HepG2 (cell line): ENCODE data around the gene VGF. TPM values are rescaled to one million over a fixed set of nuclear protein-coding genes. Genes with fewer than 3 reads are reported as not detected.
A peak's percentile ranks its signal among the peaks of the same experiment; 100 is the strongest.

Experiments
- ATF5 ChIP-seq: sonication (generic); formaldehyde crosslinking; IDR thresholded peaks from 2 replicates; pipeline ENCODE4 v1.4.0; 2020; ENCODE audit warnings: mild to moderate bottlenecking, low read depth, missing genetic modification reagents
- CBX5 ChIP-seq: sonication (generic); formaldehyde crosslinking; IDR thresholded peaks from 2 replicates; pipeline ENCODE4 v1.4.0; 2020; ENCODE audit warnings: missing genetic modification reagents, borderline replicate concordance
- FOSL2 ChIP-seq: sonication (generic); formaldehyde crosslinking; IDR thresholded peaks from 2 replicates; pipeline ENCODE4 v1.4.0; 2020; ENCODE audit warnings: missing genetic modification reagents
- HOXD1 ChIP-seq: sonication (generic); formaldehyde crosslinking; IDR thresholded peaks from 2 replicates; pipeline ENCODE4 v1.5.0; 2020; ENCODE audit warnings: missing genetic modification reagents
- KLF16 ChIP-seq, 2 experiments: sonication (generic) in 1 of 2; formaldehyde crosslinking in 1 of 2; IDR thresholded peaks; 2 replicates each; pipeline versions ENCODE4 v1.6.1 to v1.8.0; 2016 to 2023; ENCODE audit warnings: missing genetic modification reagents in 2 of 2, missing compliant biosample characterization in 1 of 2
- KLF9 ChIP-seq: IDR thresholded peaks from 2 replicates; pipeline ENCODE4 v1.6.1; 2016; ENCODE audit warnings: low read depth
- MAF1 ChIP-seq: sonication (generic); formaldehyde crosslinking; IDR thresholded peaks from 2 replicates; pipeline ENCODE4 v1.5.0; 2020; ENCODE audit warnings: missing genetic modification reagents, borderline replicate concordance
- MEIS2 ChIP-seq: sonication (generic); formaldehyde crosslinking; IDR thresholded peaks from 2 replicates; pipeline ENCODE4 v1.9.0; 2021; ENCODE audit warnings: mild to moderate bottlenecking, missing genetic modification reagents
- PATZ1 ChIP-seq: sonication (generic); formaldehyde crosslinking; IDR thresholded peaks from 2 replicates; pipeline ENCODE4 v1.4.0; 2020; ENCODE audit warnings: missing genetic modification reagents
- POLR2G ChIP-seq: fragments of 200-400 bp; formaldehyde crosslinking; IDR thresholded peaks from 2 replicates; pipeline ENCODE4 v1.6.1; 2018; ENCODE audit warnings: mild to moderate bottlenecking, low read depth, low read length, moderate library complexity
- PRDM15 ChIP-seq: sonication (generic); formaldehyde crosslinking; IDR thresholded peaks from 2 replicates; pipeline ENCODE4 v1.4.0; 2020; ENCODE audit warnings: missing genetic modification reagents
- SCMH1 ChIP-seq: sonication (generic); formaldehyde crosslinking; IDR thresholded peaks from 2 replicates; pipeline ENCODE4 v1.9.0; 2021; ENCODE audit warnings: missing genetic modification reagents, mild to moderate bottlenecking, borderline replicate concordance
- SNAI1 ChIP-seq: sonication (generic); formaldehyde crosslinking; IDR thresholded peaks from 2 replicates; pipeline ENCODE4 v1.5.0; 2020; ENCODE audit warnings: mild to moderate bottlenecking, missing genetic modification reagents, borderline replicate concordance
- SYNCRIP ChIP-seq: fragments of 200-400 bp; formaldehyde crosslinking; IDR thresholded peaks from 2 replicates; pipeline ENCODE4 v1.6.1; 2018; ENCODE audit warnings: mild to moderate bottlenecking, low read depth, low read length; ENCODE audit not compliant: insufficient read depth
- ZBTB1 ChIP-seq: sonication (generic); formaldehyde crosslinking; IDR thresholded peaks from 2 replicates; pipeline ENCODE4 v1.4.0; 2020; ENCODE audit warnings: missing genetic modification reagents, borderline replicate concordance
- ZBTB20 ChIP-seq: sonication (generic); formaldehyde crosslinking; IDR thresholded peaks from 2 replicates; pipeline ENCODE4 v1.8.1; 2023; ENCODE audit warnings: missing genetic modification reagents, low read depth, mild to moderate bottlenecking, borderline replicate concordance
- ZBTB21 ChIP-seq: sonication (generic); formaldehyde crosslinking; IDR thresholded peaks from 2 replicates; pipeline ENCODE4 v1.4.0; 2020; ENCODE audit warnings: missing genetic modification reagents
- ZNF354B ChIP-seq: sonication (generic); formaldehyde crosslinking; IDR thresholded peaks from 2 replicates; pipeline ENCODE4 v1.8.0; 2022; ENCODE audit warnings: mild to moderate bottlenecking, missing genetic modification reagents
- ZNF414 ChIP-seq: sonication (generic); formaldehyde crosslinking; IDR thresholded peaks from 2 replicates; pipeline ENCODE4 v1.5.0; 2020; ENCODE audit warnings: missing genetic modification reagents
- ZNF607 ChIP-seq: sonication (generic); formaldehyde crosslinking; IDR thresholded peaks from 2 replicates; pipeline ENCODE4 v1.5.1; 2020; ENCODE audit warnings: missing genetic modification reagents, mild to moderate bottlenecking, borderline replicate concordance
- ZUFSP ChIP-seq: sonication (generic); formaldehyde crosslinking; IDR thresholded peaks from 2 replicates; pipeline ENCODE4 v1.9.0; 2021; ENCODE audit warnings: missing genetic modification reagents, mild to moderate bottlenecking, borderline replicate concordance
- polyA plus RNA-seq, 8 experiments: library from polyadenylated mRNA; depleted of rRNA in 3 of 8; stranded (reverse) in 7 of 8; unstranded in 1 of 8; fragments of >200 nt; fragmentation: Illumina TruSeq in 4 of 8; extraction: Trizol in 4 of 8; gene quantifications; 2 replicates each; pipeline versions ENCODE4 v1.2.1 to v1.2.3, GENCODE V29; 2011 to 2016; ENCODE audit warnings: low read depth in 4 of 8, missing spikeins in 1 of 8, mixed read lengths in 1 of 8; ENCODE audit not compliant: insufficient read depth in 1 of 8
- total RNA-seq, 5 experiments: library from RNA; depleted of rRNA; stranded (reverse); fragments of >200 nt; fragmentation: Illumina TruSeq; extraction: Trizol; gene quantifications; 2 replicates each; pipeline ENCODE4 v1.2.3, GENCODE V29; 2016; ENCODE audit warnings: low read depth in 1 of 5

Gene VGF
- total and polyA plus RNA-seq, 2 of the 13 experiments (the other 11 are each of a cell fraction or from before 2014, with no cell fraction given), result 0.12 to 0.46 TPM

GRCh38 chr7:101124376-101125056 lies 40.9 kb downstream of the VGF start (continued):
- TF ChIP-seq PRDM15 (CRISPR knock-in tag) (no peak), KLF9 (CRISPR knock-in tag) (no peak), HOXD1 (CRISPR knock-in tag) (no peak), SYNCRIP (no peak), ZBTB1 (CRISPR knock-in tag) (no peak), ZBTB20 (CRISPR knock-in tag) (peak; percentile 39; the same call in 1 of the 2 replicates), SNAI1 (CRISPR knock-in tag) (no peak), ATF5 (no peak), CBX5 (CRISPR knock-in tag) (no peak), ZNF414 (no peak), ZBTB21 (no peak), MEIS2 (CRISPR knock-in tag) (no peak), MAF1 (CRISPR knock-in tag) (no peak), PATZ1 (peak; percentile 58; the same call in 1 of the 2 replicates), FOSL2 (CRISPR knock-in tag) (peak; percentile 52), POLR2G (peak; percentile 60), ZNF354B (CRISPR knock-in tag) (no peak), KLF16 (CRISPR knock-in tag; IDR thresholded peaks at IDR 0.05) (no peak), SCMH1 (CRISPR knock-in tag) (no peak), ZUFSP (CRISPR knock-in tag) (no peak), ZNF607 (CRISPR knock-in tag) (no peak)
